Hepatocyte (in vitro differentiated cells): Measurements from ENCODE around the gene HEATR5A. TPM values are rescaled to one million over a fixed set of nuclear protein-coding genes. Genes with fewer than 3 reads are reported as not detected.

ENCODE experiments used
- DNase-seq: peaks from one replicate; pipeline ENCODE4 v3.0.0-alpha.2; 2016; ENCODE audit warnings: low spot score
- H2AFZ ChIP-seq: fragments of 200-600 bp; sonication (generic); 2 replicates; pipeline ENCODE4 v1.6.0; 2016; ENCODE audit warnings: antibody characterized with exemption, mild to moderate bottlenecking
- H3K27ac ChIP-seq: fragments of 200-600 bp; sonication (generic); 2 replicates; pipeline ENCODE4 v1.5.1; 2016; ENCODE audit warnings: mild to moderate bottlenecking
- H3K27me3 ChIP-seq: fragments of 200-600 bp; sonication (generic); 2 replicates; pipeline ENCODE4 v1.6.1; 2016
- H3K36me3 ChIP-seq: fragments of 200-600 bp; sonication (generic); replicated peaks from 2 replicates; pipeline ENCODE4 v1.5.1; 2016; ENCODE audit warnings: low read depth; ENCODE audit not compliant: insufficient read depth
- H3K4me1 ChIP-seq: fragments of 200-600 bp; sonication (generic); 2 replicates; pipeline ENCODE4 v1.5.1; 2016; ENCODE audit warnings: mild to moderate bottlenecking, moderate library complexity; ENCODE audit not compliant: insufficient read depth
- H3K4me2 ChIP-seq: fragments of 200-600 bp; sonication (generic); 2 replicates; pipeline ENCODE4 v1.6.0; 2016
- H3K4me3 ChIP-seq: fragments of 200-600 bp; sonication (generic); 2 replicates; pipeline ENCODE4 v1.5.1; 2016; ENCODE audit warnings: mild to moderate bottlenecking
- H3K79me2 ChIP-seq: fragments of 200-600 bp; sonication (generic); 2 replicates; pipeline ENCODE4 v1.6.0; 2017; ENCODE audit warnings: mild to moderate bottlenecking
- H3K9me2 ChIP-seq: fragments of 200-600 bp; sonication (generic); replicated peaks from 2 replicates; pipeline ENCODE4 v1.6.0; 2017; ENCODE audit warnings: mild to moderate bottlenecking; ENCODE audit not compliant: insufficient read depth
- H3K9me3 ChIP-seq: fragments of 200-600 bp; sonication (generic); 2 replicates; pipeline ENCODE4 v1.5.1; 2016; ENCODE audit warnings: low read depth, mild to moderate bottlenecking
- H4K20me1 ChIP-seq: fragments of 200-600 bp; sonication (generic); 2 replicates; pipeline ENCODE4 v1.6.0; 2016; ENCODE audit warnings: mild to moderate bottlenecking; ENCODE audit not compliant: insufficient read depth, poor library complexity, severe bottlenecking
- EZH2 ChIP-seq: fragments of 200-600 bp; sonication (generic); IDR thresholded peaks from 2 replicates; pipeline ENCODE4 v1.6.1; 2016; ENCODE audit warnings: antibody characterized with exemption, mild to moderate bottlenecking, borderline replicate concordance
- EZH2phosphoT487 ChIP-seq: fragments of 200-600 bp; sonication (generic); IDR thresholded peaks from one replicate; pipeline ENCODE4 v1.6.1; 2018; ENCODE audit warnings: antibody characterized with exemption, mild to moderate bottlenecking, low read depth, moderate library complexity; ENCODE audit not compliant: unreplicated experiment, severe bottlenecking
- WGBS: methylation state at CpG from one replicate; pipeline ENCODE4 v1.1.6; 2016; ENCODE audit warnings: low lambda C conversion rate; ENCODE audit errors: missing lambda C conversion rate; 5-methylcytosine and 5-hydroxymethylcytosine counted together
- polyA plus RNA-seq: library from polyadenylated mRNA; unstranded; fragments of >200 nt; fragmentation: Nextera tagmentation; extraction: Ambion mirVana; gene quantifications from 2 replicates; pipeline ENCODE4 v1.2.1, GENCODE V29; 2016
- total RNA-seq: library from RNA; depleted of rRNA; stranded (reverse); fragments of >200 nt; gene quantifications from 2 replicates; pipeline ENCODE4 v1.2.3, GENCODE V29; 2014
- TF ChIP-seq, protein P1 (sequence below): fragments of 200-600 bp; sonication (generic); IDR thresholded peaks from 2 replicates; pipeline ENCODE4 v1.5.1; 2016; ENCODE audit warnings: antibody characterized with exemption, mild to moderate bottlenecking; ENCODE audit not compliant: poor library complexity

Gene HEATR5A
- total and polyA plus RNA-seq, 2 experiments from 2014 or later: 17.9 to 25.3 TPM

GRCh38 chr14:31283578-31284252 is 136.6 kb downstream of the HEATR5A start:
- Histone ChIP-seq H3K9me3 (no peaks in the 10 kb centered on the region), H3K4me2 (no peak overlapping the region), H3K27ac (no peak overlapping the region), H3K4me1 (no peaks in the 10 kb centered on the region), H3K36me3 (no peaks in the 10 kb centered on the region), H3K9me2 (no peaks in the 10 kb centered on the region), H4K20me1 (no peaks in the 10 kb centered on the region), H3K27me3 (no peaks in the 10 kb centered on the region), H2AFZ (no peak overlapping the region), H3K79me2 (no peaks in the 10 kb centered on the region), H3K4me3 (no peak overlapping the region)
- WGBS: 88% methylated on average over 3 of the region's 3 CpGs
- no peak for DNase-seq
- TF ChIP-seq EZH2phosphoT487 (no peak), EZH2 (no peak)
- TF ChIP-seq, protein P1, sequence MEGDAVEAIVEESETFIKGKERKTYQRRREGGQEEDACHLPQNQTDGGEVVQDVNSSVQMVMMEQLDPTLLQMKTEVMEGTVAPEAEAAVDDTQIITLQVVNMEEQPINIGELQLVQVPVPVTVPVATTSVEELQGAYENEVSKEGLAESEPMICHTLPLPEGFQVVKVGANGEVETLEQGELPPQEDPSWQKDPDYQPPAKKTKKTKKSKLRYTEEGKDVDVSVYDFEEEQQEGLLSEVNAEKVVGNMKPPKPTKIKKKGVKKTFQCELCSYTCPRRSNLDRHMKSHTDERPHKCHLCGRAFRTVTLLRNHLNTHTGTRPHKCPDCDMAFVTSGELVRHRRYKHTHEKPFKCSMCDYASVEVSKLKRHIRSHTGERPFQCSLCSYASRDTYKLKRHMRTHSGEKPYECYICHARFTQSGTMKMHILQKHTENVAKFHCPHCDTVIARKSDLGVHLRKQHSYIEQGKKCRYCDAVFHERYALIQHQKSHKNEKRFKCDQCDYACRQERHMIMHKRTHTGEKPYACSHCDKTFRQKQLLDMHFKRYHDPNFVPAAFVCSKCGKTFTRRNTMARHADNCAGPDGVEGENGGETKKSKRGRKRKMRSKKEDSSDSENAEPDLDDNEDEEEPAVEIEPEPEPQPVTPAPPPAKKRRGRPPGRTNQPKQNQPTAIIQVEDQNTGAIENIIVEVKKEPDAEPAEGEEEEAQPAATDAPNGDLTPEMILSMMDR: no peak

GRCh38 chr14:31283153-31283552 is 137.2 kb downstream of the HEATR5A start:
- H3K4me3 ChIP-seq: no peak overlapping the region
- H3K79me2 ChIP-seq: no peaks in the 10 kb centered on the region
- no peak for DNase-seq
- no peak overlapping the region for H2AFZ ChIP-seq
- H4K20me1 ChIP-seq: no peaks in the 10 kb centered on the region
- TF ChIP-seq, protein P1: no peak
- TF ChIP-seq EZH2: no peak
- H3K4me2 ChIP-seq: no peak overlapping the region
- no peaks in the 10 kb centered on the region for H3K36me3 ChIP-seq
- no peaks in the 10 kb centered on the region for H3K9me3 ChIP-seq
- H3K4me1 ChIP-seq: no peaks in the 10 kb centered on the region
- no peaks in the 10 kb centered on the region for H3K9me2 ChIP-seq
- 91% methylated on average over 1 of the region's 1 CpG for WGBS
- H3K27me3 ChIP-seq: no peaks in the 10 kb centered on the region
- H3K27ac ChIP-seq: no peak overlapping the region

- H3K9me3 ChIP-seq: no peaks in the 10 kb centered on the region
- TF ChIP-seq, protein P1: no peak
- TF ChIP-seq EZH2phosphoT487: no peak
- TF ChIP-seq EZH2: no peak
- no peaks in the 10 kb centered on the region for H3K27me3 ChIP-seq
- H3K4me2 ChIP-seq: no peak overlapping the region
- no peak for DNase-seq
- H3K36me3 ChIP-seq: no peaks in the 10 kb centered on the region
- no peaks in the 10 kb centered on the region for H3K9me2 ChIP-seq
- no peaks in the 10 kb centered on the region for H3K79me2 ChIP-seq
- no peak overlapping the region for H2AFZ ChIP-seq
- no peak overlapping the region for H3K27ac ChIP-seq
- H4K20me1 ChIP-seq: no peaks in the 10 kb centered on the region
- 90% methylated on average over 3 of the region's 3 CpGs for WGBS
- H3K4me1 ChIP-seq: no peaks in the 10 kb centered on the region
- no peak overlapping the region for H3K4me3 ChIP-seq
Observed at GRCh38 chr14:31280871-31281220, 139.5 kb downstream of the HEATR5A start.
